IPS DF 6.9 (cell line): Measurements from ENCODE around the gene MACROD2.

ENCODE experiments used
- DNase-seq: peaks from one replicate; pipeline ENCODE4 v3.0.0-alpha.2; 2013; ENCODE audit warnings: low read depth, low spot score
- H3K27ac ChIP-seq: one replicate; pipeline ENCODE4 v1.5.1; 2013; ENCODE audit warnings: low read length, control low read depth
- H3K27me3 ChIP-seq: 2 replicates; pipeline ENCODE4 v1.6.1; 2013; ENCODE audit warnings: mild to moderate bottlenecking, low read length; ENCODE audit not compliant: control insufficient read depth, insufficient read depth
- H3K36me3 ChIP-seq: 2 replicates; pipeline ENCODE4 v1.6.1; 2013; ENCODE audit warnings: low read length; ENCODE audit not compliant: control insufficient read depth, insufficient read depth
- H3K4me1 ChIP-seq: 2 replicates; pipeline ENCODE4 v1.6.1; 2013; ENCODE audit warnings: low read length; ENCODE audit not compliant: control insufficient read depth, insufficient read depth
- H3K4me3 ChIP-seq: 2 replicates; pipeline ENCODE4 v1.5.1; 2013; ENCODE audit warnings: mild to moderate bottlenecking, low read length
- H3K9me3 ChIP-seq: 2 replicates; pipeline ENCODE4 v1.6.1; 2013; ENCODE audit warnings: low read length, inconsistent platforms; ENCODE audit not compliant: control insufficient read depth, insufficient read depth
- WGBS: extraction: QIAGEN DNeasy Blood & Tissue Kit; methylation state at CpG from one replicate; pipeline ENCODE4 v1.1.7; 2013; ENCODE audit warnings: mixed read lengths, missing lambda C conversion rate; ENCODE audit not compliant: insufficient read length, insufficient coverage; 5-methylcytosine and 5-hydroxymethylcytosine counted together

Gene MACROD2

DNA sequence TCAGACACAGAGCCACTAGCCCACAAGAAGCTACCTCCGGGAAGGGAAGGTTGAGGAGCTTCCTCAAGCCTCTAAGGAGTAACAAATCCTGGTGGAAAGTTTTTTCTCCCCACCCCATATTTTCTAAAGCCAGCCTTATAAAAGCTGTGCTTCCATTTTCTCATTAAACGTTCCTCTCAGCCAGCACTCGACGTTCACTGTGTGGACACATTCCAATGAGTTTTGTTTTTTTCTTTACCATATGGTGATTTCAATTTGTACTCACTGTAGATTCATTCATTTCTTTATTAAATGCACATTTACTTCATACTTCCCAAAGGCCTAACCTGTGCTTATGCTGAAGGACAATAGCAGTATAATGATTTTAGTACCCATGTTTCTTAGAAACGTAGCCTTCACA lies 536.5 kb downstream of the MACROD2 start:
- H3K27ac ChIP-seq: no peak overlapping the region
- no peak overlapping the region for H3K4me3 ChIP-seq
- H3K27me3 ChIP-seq: no peaks in the 10 kb centered on the region
- H3K4me1 ChIP-seq: no peaks in the 10 kb centered on the region
- DNase-seq: no peak
- WGBS: no CpG with 5 or more reads among the region's 5 CpGs
- no peaks in the 10 kb centered on the region for H3K36me3 ChIP-seq
- no peaks in the 10 kb centered on the region for H3K9me3 ChIP-seq

DNA sequence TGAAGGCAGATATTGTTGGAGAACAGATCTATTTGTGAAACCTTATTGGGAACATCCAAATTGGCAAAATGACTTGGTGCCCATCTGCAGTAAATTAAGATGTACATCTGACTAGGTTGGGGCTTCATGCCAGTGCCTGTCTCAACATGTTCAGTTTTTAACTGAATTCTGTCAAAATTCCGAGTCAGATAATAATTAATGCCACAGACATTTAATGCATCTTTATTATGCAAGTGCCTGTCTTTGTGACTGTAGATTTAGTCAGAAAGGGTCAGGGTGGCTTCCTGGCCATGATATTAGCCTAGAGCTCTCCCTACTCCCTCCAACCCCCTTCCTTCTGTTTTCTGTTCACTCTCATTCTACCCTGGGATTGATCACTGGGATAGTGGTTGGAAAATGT lies 541.4 kb downstream of the MACROD2 start:
- H3K4me1 ChIP-seq: no peaks in the 10 kb centered on the region
- no peaks in the 10 kb centered on the region for H3K36me3 ChIP-seq
- H3K9me3 ChIP-seq: no peaks in the 10 kb centered on the region
- DNase-seq: no peak
- no peak overlapping the region for H3K4me3 ChIP-seq
- no peak overlapping the region for H3K27ac ChIP-seq
- no peaks in the 10 kb centered on the region for H3K27me3 ChIP-seq
- WGBS: no CpG with 5 or more reads among the region's 1 CpG

DNA sequence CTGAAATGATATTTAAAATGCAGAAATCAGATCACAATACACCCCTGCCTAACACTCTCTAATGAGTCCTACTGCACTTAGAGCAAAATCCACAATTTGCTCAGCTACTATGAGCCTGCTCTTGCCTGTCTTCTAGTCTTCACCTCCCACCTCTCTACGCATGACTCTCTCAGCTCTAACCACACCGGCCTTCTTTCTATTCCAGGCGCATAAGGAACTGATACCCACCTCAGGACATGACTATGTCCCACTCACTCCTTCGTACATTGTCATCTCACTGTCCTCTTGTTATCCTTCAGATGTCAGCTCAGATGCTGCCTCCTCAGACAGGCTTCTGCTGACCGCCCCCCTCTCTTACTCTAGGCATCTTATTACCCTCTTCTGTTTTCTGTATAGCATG lies 543.1 kb downstream of the MACROD2 start:
- no peaks in the 10 kb centered on the region for H3K27me3 ChIP-seq
- H3K36me3 ChIP-seq: no peaks in the 10 kb centered on the region
- H3K4me3 ChIP-seq: no peak overlapping the region
- DNase-seq: no peak
- no peaks in the 10 kb centered on the region for H3K4me1 ChIP-seq
- no peak overlapping the region for H3K27ac ChIP-seq
- no CpG with 5 or more reads among the region's 5 CpGs for whole genome bisulfite sequencing
- H3K9me3 ChIP-seq: no peaks in the 10 kb centered on the region

DNA sequence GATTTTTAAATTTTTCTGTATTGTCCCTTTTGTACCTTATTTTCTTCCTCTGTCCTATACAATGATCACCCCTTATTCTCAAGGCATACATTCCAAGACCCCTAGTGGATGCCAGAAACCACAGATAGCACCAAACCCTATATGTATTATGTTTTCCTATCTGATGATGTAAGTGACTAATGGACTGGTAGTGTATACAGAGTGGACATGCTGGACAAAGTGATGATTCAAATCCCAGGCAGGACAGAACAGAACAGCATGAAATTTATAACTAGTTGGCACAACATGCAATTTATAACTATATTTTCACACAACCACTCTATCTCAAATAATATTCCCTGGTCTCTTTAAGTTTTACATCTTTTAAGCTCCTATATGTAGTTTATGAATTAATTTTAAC lies 547.7 kb downstream of the MACROD2 start:
- Histone ChIP-seq H3K4me1 (no peaks in the 10 kb centered on the region), H3K9me3 (no peaks in the 10 kb centered on the region), H3K36me3 (no peaks in the 10 kb centered on the region), H3K4me3 (no peak overlapping the region), H3K27ac (no peak overlapping the region), H3K27me3 (no peaks in the 10 kb centered on the region)
- DNase-seq: no peak

DNA sequence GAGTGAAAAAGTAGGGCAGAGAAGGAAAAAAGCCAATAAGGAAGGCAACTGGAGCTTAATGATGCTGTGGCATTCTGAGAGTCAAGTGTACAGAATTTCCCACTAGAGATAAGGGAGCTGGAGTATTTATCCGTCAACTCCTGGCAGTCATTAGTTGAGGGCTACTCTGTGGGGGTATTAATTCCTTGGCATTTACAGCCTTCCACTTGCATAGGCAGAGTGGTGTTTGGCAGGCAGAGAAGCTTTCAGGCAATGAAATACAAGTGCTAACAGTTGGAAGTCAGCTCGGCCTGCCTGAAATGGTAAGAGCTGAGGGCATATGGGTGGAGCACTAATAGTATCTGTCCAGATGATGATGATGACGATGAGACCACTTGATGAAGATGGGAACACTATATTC lies 549.4 kb downstream of the MACROD2 start:
- H3K27ac ChIP-seq: no peak overlapping the region
- H3K4me3 ChIP-seq: no peak overlapping the region
- WGBS: no CpG with 5 or more reads among the region's 3 CpGs
- H3K4me1 ChIP-seq: no peaks in the 10 kb centered on the region
- no peaks in the 10 kb centered on the region for H3K9me3 ChIP-seq
- H3K27me3 ChIP-seq: no peaks in the 10 kb centered on the region
- H3K36me3 ChIP-seq: no peaks in the 10 kb centered on the region
- DNase-seq: no peak

DNA sequence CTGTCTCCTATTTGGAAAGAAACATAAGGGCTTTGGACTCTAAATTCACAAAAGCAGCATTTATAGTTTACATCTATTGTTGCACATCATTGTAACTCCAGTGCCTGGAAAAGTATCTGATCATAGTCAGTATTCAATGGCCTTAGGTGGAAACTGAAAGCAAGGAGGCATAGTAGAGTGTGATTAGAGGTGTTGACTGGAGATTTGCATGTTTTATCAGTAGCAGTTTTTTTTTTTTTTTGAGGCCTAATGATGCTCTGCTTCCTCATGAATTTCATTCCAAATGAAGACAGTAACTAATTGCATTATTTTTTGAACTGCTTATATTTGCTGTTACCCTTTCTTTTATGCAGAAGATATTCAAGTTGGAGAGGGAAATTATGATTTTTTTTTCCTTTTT lies 555.3 kb downstream of the MACROD2 start:
- DNase-seq: no peak
- H3K4me1 ChIP-seq: no peaks in the 10 kb centered on the region
- no peak overlapping the region for H3K27ac ChIP-seq
- no peak overlapping the region for H3K4me3 ChIP-seq
- no peaks in the 10 kb centered on the region for H3K36me3 ChIP-seq
- no peaks in the 10 kb centered on the region for H3K27me3 ChIP-seq
- no peaks in the 10 kb centered on the region for H3K9me3 ChIP-seq

DNA sequence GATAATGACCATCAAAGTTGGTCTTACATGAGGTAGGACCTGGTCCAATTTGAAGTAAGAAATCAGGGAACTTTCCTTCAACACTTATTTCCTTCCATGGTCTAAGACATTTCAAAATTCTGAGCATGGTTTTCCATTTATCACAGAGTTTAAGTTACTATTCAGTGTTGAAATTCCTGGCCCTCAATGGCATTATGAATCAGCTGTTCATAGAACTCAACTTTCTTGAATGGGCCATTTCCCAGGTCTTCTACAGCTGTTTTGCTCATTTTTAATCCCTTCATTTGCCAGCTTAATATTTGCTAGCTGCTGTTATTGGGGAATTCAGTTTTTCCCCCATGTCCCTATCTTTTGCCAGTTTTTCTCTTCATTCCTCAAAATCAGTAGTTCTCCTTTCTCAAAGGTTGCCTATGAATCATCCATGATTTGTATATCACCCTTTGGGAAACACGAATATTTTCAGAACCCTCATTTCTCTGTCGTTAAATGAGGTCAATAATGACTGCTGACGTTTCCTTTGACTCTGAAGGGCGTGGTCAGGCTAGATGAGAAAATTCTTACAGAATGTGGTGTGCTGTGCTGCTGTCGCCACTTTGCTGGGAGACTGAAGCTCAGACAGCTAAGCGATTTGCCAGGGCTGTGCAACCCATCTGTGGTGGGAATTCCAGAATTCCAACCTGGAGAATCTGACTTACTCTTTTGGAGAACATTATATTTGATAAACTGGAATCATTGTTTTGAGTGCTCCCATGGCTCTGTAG lies 558.6 kb downstream of the MACROD2 start:
- no peaks in the 10 kb centered on the region for H3K36me3 ChIP-seq
- H3K9me3 ChIP-seq: no peaks in the 10 kb centered on the region
- H3K4me1 ChIP-seq: no peaks in the 10 kb centered on the region
- no CpG with 5 or more reads among the region's 6 CpGs for WGBS
- DNase-seq: no peak
- no peak overlapping the region; the same call in 1 of the 2 replicates for H3K4me3 ChIP-seq
- H3K27ac ChIP-seq: no peak overlapping the region
- H3K27me3 ChIP-seq: no peaks in the 10 kb centered on the region

DNA sequence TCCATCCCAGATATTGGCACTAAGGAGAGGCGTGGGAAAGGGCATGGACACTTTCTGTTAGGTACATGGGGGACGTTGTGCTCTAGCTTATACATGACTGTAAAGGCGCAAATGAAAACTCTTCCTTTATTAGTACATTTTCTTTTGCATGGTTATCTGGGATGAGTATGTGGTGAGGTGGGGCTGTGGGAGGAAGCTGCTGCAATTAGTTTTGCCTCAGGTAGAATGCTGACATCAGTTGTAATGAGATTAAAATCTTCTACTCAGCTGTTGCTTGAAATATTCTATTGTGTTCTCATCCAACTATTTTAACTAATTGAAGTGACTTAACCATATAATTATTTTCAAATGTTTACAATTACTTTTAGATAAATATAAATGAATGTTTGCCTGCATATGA lies 560.4 kb downstream of the MACROD2 start:
- Histone ChIP-seq H3K27ac (no peak overlapping the region), H3K4me1 (no peaks in the 10 kb centered on the region), H3K27me3 (no peaks in the 10 kb centered on the region), H3K4me3 (no peak overlapping the region), H3K9me3 (no peaks in the 10 kb centered on the region), H3K36me3 (no peaks in the 10 kb centered on the region)
- no CpG with 5 or more reads among the region's 3 CpGs for WGBS
- no peak for DNase-seq

DNA sequence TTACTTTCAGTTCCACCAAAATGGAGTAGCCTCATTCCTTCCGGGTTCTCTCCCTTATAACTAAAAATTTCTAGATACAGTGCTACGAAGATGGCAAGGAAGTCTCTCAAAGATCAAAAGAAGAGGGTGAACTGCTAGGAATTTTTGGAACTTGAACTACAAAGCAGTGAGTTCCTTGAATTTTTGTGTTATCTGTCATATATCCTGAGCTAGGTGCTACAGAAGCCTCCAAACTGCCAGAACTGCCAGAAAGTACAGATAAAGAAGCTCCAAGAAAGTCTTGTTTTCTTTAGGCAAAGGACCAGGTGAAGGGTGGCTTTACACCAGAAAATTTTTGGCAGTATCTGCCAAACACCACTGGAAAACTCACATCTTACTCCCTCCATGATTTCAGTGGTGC lies 560.9 kb downstream of the MACROD2 start:
- Histone ChIP-seq H3K4me1 (no peaks in the 10 kb centered on the region), H3K27me3 (no peaks in the 10 kb centered on the region), H3K4me3 (no peak overlapping the region), H3K27ac (no peak overlapping the region), H3K36me3 (no peaks in the 10 kb centered on the region), H3K9me3 (no peaks in the 10 kb centered on the region)
- no peak for DNase-seq
- WGBS: no CpG with 5 or more reads among the region's 2 CpGs

DNA sequence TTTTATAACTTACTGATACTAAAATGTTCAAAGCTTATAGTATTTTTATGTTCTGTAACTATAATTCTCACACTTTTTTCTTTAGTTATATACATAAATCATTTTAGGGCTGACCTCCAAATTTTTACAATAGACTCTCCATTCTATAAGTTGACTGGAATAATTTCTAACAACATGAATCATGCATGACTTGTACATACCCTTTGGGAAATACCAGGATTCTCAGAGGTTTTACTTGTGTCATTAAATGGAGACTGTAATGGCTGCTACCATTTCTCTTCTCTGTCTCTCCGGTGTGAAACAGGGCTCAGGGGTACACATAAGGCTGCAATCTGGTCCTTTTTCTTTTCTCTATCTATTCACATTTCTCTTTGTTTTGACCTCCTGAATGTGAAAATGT lies 564.3 kb downstream of the MACROD2 start:
- no peak for DNase-seq
- Histone ChIP-seq H3K9me3 (no peaks in the 10 kb centered on the region), H3K4me1 (peaks cover 4% of the 10 kb centered on the region; the same call in 1 of the 2 replicates), H3K27me3 (no peaks in the 10 kb centered on the region), H3K36me3 (no peaks in the 10 kb centered on the region), H3K4me3 (no peak overlapping the region), H3K27ac (no peak overlapping the region)
- no CpG with 5 or more reads among the region's 1 CpG for WGBS

DNA sequence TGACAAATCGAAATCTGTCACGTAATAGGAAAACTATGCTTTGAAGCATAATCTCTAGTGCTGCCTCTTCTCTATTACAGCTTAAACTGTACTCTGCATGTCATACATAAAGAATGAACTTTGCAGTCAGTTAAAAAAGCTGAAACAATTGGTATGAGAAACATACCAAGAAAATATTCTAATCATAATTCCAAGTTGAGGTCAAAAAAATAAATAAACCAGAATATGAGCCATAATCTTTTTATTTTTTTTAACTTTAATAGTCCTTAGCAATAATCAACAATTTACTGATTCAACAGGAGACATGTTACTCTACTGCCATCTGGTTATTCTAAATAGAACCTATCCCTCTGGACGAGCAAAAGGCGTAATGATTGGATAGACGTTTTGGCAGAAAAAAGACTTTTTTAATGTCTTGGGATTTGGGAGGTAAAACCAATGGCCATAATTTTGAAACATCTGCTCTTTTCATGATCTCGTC lies 566.5 kb downstream of the MACROD2 start:
- H3K27ac ChIP-seq: no peak overlapping the region
- H3K9me3 ChIP-seq: no peaks in the 10 kb centered on the region
- H3K4me3 ChIP-seq: no peak overlapping the region
- no peaks in the 10 kb centered on the region; the same call in 1 of the 2 replicates for H3K36me3 ChIP-seq
- no CpG with 5 or more reads among the region's 6 CpGs for WGBS
- DNase-seq: no peak
- H3K4me1 ChIP-seq: peaks cover 4% of the 10 kb centered on the region; the same call in 1 of the 2 replicates
- no peaks in the 10 kb centered on the region for H3K27me3 ChIP-seq
